Neural cell (in vitro differentiated cells): ENCODE results near the gene MBD3L1.

ENCODE experiments used
- POLR2AphosphoS5 ChIP-seq: IDR thresholded peaks from 2 replicates; pipeline ENCODE4 v1.6.1; 2012
- RAD21 ChIP-seq: fragments of 450-650 bp; conservative IDR thresholded peaks from 2 replicates; pipeline ENCODE4 v1.6.1; 2014; ENCODE audit warnings: antibody characterized with exemption, mild to moderate bottlenecking, moderate library complexity
- SMC3 ChIP-seq: fragments of 450-650 bp; conservative IDR thresholded peaks from 2 replicates; pipeline ENCODE4 v1.6.1; 2014; ENCODE audit warnings: antibody characterized with exemption, mild to moderate bottlenecking, moderate library complexity; ENCODE audit not compliant: poor library complexity
- TAF1 ChIP-seq: IDR thresholded peaks from 2 replicates; pipeline ENCODE4 v1.6.1; 2012; ENCODE audit warnings: low read depth
- TF ChIP-seq, protein P1 (sequence below): fragments of 450-650 bp; IDR thresholded peaks from 2 replicates; pipeline ENCODE4 v1.5.1; 2014; ENCODE audit warnings: antibody characterized with exemption, mild to moderate bottlenecking, moderate library complexity; ENCODE audit not compliant: poor library complexity, severe bottlenecking

DNA sequence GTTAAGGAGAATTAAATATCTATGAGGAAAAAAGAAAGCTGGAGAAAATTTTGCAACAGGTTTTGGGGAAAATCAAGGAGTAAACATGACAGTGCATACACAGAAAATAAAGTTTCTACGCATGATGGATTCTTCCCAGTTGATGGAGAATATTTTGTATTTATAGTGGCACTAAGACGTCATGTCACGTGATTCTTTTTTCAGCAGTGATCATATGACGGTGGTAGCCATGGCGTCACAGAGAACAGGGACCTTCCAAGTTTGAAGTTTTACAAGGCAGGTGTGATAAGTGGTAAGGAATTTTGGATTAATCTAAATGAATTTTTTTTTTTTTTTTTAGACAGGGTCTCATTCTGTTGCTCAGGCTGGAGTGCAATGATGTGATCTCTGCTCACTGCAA is 8.5 kb downstream of the MBD3L1 start:
- TF ChIP-seq, protein P1, sequence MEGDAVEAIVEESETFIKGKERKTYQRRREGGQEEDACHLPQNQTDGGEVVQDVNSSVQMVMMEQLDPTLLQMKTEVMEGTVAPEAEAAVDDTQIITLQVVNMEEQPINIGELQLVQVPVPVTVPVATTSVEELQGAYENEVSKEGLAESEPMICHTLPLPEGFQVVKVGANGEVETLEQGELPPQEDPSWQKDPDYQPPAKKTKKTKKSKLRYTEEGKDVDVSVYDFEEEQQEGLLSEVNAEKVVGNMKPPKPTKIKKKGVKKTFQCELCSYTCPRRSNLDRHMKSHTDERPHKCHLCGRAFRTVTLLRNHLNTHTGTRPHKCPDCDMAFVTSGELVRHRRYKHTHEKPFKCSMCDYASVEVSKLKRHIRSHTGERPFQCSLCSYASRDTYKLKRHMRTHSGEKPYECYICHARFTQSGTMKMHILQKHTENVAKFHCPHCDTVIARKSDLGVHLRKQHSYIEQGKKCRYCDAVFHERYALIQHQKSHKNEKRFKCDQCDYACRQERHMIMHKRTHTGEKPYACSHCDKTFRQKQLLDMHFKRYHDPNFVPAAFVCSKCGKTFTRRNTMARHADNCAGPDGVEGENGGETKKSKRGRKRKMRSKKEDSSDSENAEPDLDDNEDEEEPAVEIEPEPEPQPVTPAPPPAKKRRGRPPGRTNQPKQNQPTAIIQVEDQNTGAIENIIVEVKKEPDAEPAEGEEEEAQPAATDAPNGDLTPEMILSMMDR: no peak
- TF ChIP-seq POLR2AphosphoS5 (no peak), RAD21 (no peak), SMC3 (no peak), TAF1 (no peak)
